GM15510 (cell line): ENCODE measurements around the gene EPHA1.

Experiments used
- POLR2A ChIP-seq: IDR thresholded peaks from 3 replicates; pipeline ENCODE4 v1.6.1; 2011; ENCODE audit warnings: borderline replicate concordance; ENCODE audit not compliant: insufficient read length; ENCODE audit errors: extremely low read depth

EPHA1 gene

DNA sequence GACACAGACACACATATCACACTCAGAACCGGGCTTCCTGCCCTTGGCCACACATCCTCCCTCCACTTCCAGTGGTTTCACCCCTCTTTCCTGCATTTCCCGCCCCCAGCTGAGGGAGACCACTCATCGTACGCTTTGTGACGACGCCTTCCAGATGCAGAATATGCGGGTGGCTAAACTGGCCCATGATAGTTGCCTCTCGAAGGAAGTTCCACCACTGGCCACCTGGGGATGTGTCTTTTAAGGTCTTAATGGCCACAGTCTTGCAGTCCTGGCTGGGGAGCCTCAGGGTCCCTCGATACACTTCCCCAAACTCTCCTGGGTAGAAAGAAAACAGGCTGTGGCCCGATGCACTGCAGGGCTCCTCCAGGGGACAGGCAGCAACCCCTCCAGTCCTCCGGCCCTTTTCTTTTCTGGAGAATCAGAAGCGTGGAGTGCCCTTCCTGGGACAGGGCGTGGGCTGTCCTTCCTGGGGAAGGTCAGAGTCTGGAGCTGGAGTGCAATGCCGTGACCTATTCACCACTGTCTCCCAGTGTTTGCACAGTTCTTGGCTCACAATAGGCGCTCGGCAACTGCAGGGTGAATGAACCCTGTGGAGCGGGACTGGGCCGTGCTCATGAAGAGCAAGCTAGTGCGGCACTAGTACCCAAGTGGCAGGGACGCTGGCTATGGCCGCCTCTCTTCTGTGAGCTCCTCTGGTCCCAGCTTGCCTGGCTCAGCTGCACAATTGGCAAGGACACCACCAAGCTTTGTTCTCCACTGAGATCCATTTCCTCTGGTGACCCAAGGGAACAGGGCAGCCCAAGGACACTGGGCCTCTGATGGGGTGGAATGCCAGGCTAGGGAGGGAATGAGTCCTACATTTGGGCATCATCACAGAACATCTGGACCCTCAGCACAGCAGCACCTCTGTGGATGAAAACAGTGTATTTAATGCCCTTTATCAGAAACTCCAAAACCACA lies 13.2 kb downstream of the EPHA1 start:
- no peak for TF ChIP-seq POLR2A

DNA sequence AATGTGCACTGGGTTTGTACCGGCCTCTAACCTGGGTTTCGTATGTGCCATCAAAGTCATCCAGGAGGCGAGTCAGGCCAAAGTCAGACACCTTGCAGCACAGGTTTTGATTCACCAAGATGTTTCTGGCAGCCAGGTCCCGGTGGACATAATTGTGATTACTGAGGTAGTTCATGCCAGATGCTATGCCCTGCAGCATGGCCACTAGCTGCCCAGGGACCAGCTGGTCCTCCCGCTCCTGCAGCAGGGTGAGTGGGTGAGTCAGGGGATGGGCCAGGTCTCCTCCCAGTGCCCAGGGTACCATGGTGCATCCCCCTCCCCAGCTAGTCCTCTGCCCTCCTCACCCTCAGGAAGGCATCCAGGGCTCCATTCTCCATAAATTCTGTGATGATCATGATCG lies 13.9 kb downstream of the EPHA1 start:
- no peak for TF ChIP-seq POLR2A

GRCh38 chr7:143394068-143394467 lies 14.6 kb downstream of the EPHA1 start:
- no peak for TF ChIP-seq POLR2A

DNA sequence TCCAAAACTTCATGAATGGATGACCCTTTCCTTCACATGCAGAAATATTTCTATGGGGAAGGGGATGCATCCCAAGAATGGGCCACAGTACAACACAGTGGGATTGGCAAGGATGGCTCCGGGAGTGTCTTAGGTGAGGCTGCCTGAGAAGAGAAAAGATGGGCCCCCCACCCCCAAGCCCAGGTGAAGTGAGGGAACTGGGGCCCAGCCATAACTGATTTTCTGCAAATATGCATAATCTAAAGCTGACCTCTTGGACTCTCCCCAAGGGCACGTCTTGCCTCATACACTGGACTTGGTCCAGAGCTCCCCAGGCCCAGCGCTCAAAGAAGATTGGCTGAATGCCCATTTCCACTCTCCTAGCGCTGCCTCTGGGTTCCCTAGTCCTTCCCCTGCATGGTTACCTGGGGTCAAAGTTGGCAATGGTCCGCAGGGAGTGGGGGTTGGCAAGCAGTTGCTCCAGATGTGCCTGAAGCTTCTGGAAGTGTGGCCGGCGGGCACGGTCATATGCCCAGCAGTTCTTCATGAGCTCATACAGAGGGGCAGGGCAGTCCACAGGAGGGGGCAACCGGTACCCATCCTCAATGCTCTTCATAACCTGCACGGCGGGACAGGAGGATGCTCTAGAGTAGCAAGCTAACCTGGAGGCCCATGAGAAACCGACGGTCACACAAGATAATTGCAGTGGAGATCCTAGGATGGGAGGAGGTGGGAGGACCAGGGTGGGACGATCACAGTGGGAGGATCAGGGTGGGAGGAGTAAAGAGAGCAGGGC lies 15.2 kb downstream of the EPHA1 start:
- TF ChIP-seq POLR2A = no peak

GRCh38 chr7:143392875-143393266 lies 15.8 kb downstream of the EPHA1 start:
- TF ChIP-seq POLR2A = no peak

DNA sequence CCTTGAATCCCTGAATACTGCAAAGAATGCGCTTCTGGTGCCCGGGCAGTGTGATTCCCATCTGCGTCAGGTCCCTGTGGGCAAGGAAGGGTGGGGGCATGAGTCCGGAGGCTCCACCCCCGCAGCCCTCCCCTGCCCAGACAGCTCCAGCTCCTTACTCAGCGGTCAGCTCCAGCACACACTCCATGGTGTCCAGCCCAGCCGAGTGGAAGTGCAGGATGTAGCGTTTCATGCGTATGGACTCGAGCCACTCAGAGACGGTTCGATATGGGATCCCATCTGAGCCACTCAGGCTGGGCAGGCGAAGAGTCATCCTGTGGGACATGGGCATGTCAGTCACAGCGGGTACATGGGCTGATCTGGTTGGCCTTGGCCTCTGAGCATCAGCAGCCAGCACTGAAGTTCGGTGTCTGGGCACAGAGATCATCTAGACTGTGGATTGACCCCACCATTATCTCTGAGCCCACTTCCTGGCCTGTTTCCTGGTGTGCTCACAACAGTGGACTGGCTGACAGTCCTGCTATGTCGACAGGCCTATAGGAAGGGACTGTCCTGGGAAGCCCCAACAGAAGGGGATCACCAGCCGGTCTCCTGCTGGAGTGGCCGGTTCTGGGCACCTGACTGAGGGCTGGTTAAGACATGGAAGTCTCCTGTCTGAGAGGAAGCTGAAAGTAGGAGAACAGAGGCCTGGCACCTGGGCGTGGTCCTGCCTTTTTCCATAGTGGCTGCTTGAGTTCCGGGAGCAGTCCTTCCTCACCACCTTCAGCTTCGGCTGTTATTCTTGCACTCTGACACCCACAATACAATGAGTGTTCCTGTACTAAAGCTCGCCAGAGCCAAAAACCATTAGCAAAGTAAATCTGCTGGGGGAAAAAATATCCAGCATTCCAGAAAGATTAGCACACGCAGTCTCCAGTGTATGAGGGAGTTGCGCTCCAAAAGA lies 16.9 kb downstream of the EPHA1 start:
- no peak for TF ChIP-seq POLR2A

DNA sequence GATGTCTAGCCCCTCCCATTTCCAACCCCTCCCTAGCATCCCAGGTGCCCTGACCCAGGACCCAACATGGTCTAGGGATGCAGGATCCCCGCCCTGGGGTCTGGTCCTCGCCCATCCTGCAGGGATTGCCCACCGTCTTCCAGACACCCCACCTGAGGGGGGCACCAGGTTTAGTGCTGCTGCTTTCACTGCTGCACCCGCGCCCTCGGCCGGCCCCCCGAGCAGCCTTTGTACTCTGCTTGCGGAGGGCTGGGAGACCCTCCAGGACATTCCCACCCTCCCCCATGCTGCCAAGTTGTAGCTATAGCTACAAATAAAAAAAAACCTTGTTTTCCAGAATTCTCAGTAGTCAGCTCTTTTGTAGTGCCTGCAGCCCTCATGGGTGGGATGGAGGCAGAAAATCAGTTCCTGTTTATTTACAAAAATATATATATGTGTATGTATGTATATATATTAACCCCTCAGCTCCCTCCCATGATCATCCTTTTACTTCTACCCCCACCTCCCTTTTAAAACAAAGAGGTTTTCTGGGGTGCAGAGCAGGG lies 17.8 kb downstream of the EPHA1 start:
- TF ChIP-seq POLR2A = no peak

DNA sequence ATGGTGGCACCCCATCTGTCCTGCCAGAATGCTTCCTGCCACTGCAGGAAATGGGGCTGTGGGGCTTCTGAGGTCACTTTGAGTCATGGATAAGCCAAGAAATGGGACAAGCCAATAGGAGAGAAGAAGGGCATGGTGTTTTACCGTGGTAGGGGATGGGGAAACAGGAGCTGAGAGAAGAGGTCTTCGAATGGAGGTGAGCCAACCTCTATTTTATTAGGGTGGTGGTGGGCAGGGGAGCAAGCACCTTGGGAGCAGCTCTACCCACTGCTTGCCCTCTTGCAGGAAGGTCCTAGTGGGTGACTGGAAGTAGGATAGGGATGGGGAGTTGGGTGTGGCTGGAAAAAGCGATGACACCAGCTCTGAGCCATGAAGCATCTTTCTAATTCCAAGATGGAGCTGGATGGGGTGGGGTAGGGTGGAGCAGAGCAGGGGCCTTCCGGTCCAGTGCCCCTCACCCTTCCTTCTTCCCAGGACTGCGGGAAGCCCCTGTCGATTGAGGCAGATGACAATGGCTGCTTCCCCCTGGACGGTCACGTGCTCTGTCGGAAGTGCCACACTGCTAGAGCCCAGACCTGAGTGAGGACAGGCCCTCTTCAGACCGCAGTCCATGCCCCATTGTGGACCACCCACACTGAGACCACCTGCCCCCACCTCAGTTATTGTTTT lies 18.4 kb downstream of the EPHA1 start:
- TF ChIP-seq POLR2A = no peak

DNA sequence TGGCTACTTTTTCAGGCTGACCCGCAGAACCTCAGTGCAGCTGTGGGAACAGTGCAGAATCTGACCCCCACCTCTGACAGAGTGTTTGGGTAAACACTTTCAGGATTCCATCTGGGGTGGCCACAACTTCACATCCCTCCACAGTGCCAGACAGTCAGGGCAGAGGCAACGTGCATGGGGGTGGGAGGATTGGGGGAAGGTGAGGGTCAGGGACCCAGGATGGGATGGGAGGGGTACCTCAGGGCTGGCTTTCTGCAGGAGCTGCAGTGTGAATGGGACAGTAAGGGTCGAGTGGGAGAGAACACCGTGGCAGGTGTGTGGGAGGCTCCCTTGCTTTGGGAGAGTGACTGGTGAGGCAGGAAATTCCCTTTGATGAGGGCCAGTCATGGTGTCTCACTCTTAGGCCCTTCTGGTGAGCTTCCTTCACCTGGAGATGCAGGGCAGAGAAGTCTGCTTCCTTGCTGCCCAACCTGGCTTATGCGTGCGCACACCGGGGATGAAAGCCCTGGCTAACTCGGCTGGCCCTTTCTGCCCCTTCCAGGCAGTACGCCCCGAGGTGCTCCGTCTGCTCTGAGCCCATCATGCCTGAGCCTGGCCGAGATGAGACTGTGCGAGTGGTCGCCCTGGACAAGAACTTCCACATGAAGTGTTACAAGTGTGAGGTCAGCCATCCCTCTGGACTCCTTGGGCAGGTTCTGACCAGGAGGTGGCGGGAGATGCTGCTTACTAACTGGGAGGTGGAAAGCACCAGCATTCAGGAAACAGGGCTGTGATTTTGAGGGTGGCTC lies 19.1 kb downstream of the EPHA1 start:
- TF ChIP-seq POLR2A = no peak

DNA sequence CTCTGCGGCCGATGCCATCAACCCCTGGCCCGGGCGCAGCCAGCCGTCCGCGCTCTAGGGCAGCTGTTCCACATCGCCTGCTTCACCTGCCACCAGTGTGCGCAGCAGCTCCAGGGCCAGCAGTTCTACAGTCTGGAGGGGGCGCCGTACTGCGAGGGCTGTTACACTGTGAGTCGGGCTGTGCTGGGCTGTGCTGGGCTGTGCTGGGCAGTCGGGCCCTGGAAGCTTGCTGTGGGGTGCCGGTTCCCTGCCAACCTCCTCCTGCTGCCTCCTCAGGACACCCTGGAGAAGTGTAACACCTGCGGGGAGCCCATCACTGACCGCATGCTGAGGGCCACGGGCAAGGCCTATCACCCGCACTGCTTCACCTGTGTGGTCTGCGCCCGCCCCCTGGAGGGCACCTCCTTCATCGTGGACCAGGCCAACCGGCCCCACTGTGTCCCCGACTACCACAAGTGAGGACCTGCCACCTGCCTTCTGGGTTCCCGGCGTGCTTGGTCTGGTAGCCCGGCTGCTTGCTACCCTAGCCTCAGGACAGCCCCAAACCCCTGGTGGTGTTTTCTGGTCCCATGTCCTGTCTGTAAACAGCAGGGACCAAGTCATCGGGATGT lies 20.1 kb downstream of the EPHA1 start:
- TF ChIP-seq POLR2A = no peak

- no peak for TF ChIP-seq POLR2A
Measured at GRCh38 chr7:143388051-143388450, 20.6 kb downstream of the EPHA1 start.

GRCh38 chr7:143387156-143387975 lies 21.3 kb downstream of the EPHA1 start:
- no peak for TF ChIP-seq POLR2A
